HG03103 (cell line): ENCODE data around the gene ZNF445.
"Not testable (repeated sequence)": the region's sequence is repeated elsewhere in the genome, so short reads cannot be mapped to it uniquely, and the experiment has no call there.

Experiments used
- ATAC-seq: cut with Tn5 transposase; IDR thresholded peaks from one replicate; pipeline ENCODE4 v1.9.1; 2021; ENCODE audit warnings: low read depth; ENCODE audit not compliant: unreplicated experiment

Gene ZNF445

GRCh38 chr3:44439499-44440295, 37.8 kb downstream of the ZNF445 start:
- ATAC-seq = peak; percentile 93

GRCh38 chr3:44437800-44438199, 39.7 kb downstream of the ZNF445 start:
- ATAC-seq = no peak

GRCh38 chr3:44436181-44436580, 41.3 kb downstream of the ZNF445 start:
- no peak for ATAC-seq

- no peak for ATAC-seq
These were observed 42.5 kb downstream of the ZNF445 start for GRCh38 chr3:44434834-44435510.

- no peak for ATAC-seq
These were observed 47.0 kb downstream of the ZNF445 start for GRCh38 chr3:44430466-44430865.

GRCh38 chr3:44429459-44429858, 48.0 kb downstream of the ZNF445 start:
- no peak for ATAC-seq

GRCh38 chr3:44428910-44429309, 48.6 kb downstream of the ZNF445 start:
- no peak for ATAC-seq

GRCh38 chr3:44427683-44428082, 49.8 kb downstream of the ZNF445 start:
- ATAC-seq = no peak

- no peak for ATAC-seq
These were observed 52.7 kb downstream of the ZNF445 start for GRCh38 chr3:44424758-44425157.

GRCh38 chr3:44421280-44421679, 56.2 kb downstream of the ZNF445 start:
- no peak for ATAC-seq

GRCh38 chr3:44420676-44421075, 56.8 kb downstream of the ZNF445 start:
- ATAC-seq = no peak

- ATAC-seq = no peak
These were observed 57.4 kb downstream of the ZNF445 start for GRCh38 chr3:44419923-44420650.

GRCh38 chr3:44419116-44419922, 58.2 kb downstream of the ZNF445 start:
- ATAC-seq = no peak

- no peak for ATAC-seq
These were observed 58.9 kb downstream of the ZNF445 start for GRCh38 chr3:44418549-44418948.

- not testable (repeated sequence) for ATAC-seq
These were observed 59.4 kb downstream of the ZNF445 start for GRCh38 chr3:44418118-44418517.

- ATAC-seq = no peak
These were observed 61.1 kb downstream of the ZNF445 start for GRCh38 chr3:44416031-44417030.

- no peak for ATAC-seq
These were observed 62.0 kb downstream of the ZNF445 start for GRCh38 chr3:44415421-44415820.

- no peak for ATAC-seq
These were observed 62.9 kb downstream of the ZNF445 start for GRCh38 chr3:44414517-44415090.

- no peak for ATAC-seq
These were observed 65.1 kb downstream of the ZNF445 start for GRCh38 chr3:44412365-44412764.
